Panc1 (cell line): ENCODE measurements around the gene TMX1.

Source experiments
- POLR2AphosphoS5 ChIP-seq: IDR thresholded peaks from 2 replicates; pipeline ENCODE4 v1.6.1; 2012; ENCODE audit warnings: mild to moderate bottlenecking, low read depth, low read length, moderate library complexity
- SIN3A ChIP-seq: IDR thresholded peaks from 2 replicates; pipeline ENCODE4 v1.6.1; 2012; ENCODE audit warnings: low read depth, mild to moderate bottlenecking, low read length, moderate library complexity, borderline replicate concordance; ENCODE audit not compliant: insufficient read depth
- TF ChIP-seq, protein P1 (sequence below): fragments of 450-650 bp; IDR thresholded peaks from 2 replicates; pipeline ENCODE4 v1.5.1; 2017; ENCODE audit warnings: mild to moderate bottlenecking
- TF ChIP-seq, protein P2 (sequence below), 2 experiments: IDR thresholded peaks; 2 replicates each; pipeline ENCODE4 v1.6.1; 2011 to 2012; ENCODE audit warnings: low read depth in 2 of 2, control low read depth in 1 of 2, low read length in 1 of 2, mild to moderate bottlenecking in 1 of 2, moderate library complexity in 1 of 2; ENCODE audit not compliant: insufficient read depth in 1 of 2

DNA sequence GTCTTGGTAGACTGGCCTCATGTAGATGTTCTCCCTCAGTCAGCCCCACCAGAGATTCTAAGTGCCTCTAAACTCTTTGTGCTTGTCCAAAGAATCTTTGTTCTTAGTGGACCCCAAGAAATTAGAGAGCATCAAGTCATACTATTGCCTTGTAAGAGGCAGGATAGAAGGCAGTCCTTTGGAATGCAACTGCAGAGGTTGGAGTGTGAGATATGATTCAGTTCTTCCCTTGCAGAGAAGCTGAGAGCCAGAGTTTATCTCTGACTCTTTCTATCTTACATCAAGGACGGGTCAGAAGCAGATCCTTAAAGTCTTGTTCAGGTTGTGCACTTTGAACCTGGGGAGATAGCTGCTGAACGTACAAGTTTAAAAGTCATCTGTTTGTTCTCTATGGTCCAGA lies 21.1 kb downstream of the TMX1 start:
- TF ChIP-seq, protein P1, sequence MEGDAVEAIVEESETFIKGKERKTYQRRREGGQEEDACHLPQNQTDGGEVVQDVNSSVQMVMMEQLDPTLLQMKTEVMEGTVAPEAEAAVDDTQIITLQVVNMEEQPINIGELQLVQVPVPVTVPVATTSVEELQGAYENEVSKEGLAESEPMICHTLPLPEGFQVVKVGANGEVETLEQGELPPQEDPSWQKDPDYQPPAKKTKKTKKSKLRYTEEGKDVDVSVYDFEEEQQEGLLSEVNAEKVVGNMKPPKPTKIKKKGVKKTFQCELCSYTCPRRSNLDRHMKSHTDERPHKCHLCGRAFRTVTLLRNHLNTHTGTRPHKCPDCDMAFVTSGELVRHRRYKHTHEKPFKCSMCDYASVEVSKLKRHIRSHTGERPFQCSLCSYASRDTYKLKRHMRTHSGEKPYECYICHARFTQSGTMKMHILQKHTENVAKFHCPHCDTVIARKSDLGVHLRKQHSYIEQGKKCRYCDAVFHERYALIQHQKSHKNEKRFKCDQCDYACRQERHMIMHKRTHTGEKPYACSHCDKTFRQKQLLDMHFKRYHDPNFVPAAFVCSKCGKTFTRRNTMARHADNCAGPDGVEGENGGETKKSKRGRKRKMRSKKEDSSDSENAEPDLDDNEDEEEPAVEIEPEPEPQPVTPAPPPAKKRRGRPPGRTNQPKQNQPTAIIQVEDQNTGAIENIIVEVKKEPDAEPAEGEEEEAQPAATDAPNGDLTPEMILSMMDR = no peak
- TF ChIP-seq POLR2AphosphoS5 = no peak
- no peak for TF ChIP-seq SIN3A
- TF ChIP-seq, protein P2, sequence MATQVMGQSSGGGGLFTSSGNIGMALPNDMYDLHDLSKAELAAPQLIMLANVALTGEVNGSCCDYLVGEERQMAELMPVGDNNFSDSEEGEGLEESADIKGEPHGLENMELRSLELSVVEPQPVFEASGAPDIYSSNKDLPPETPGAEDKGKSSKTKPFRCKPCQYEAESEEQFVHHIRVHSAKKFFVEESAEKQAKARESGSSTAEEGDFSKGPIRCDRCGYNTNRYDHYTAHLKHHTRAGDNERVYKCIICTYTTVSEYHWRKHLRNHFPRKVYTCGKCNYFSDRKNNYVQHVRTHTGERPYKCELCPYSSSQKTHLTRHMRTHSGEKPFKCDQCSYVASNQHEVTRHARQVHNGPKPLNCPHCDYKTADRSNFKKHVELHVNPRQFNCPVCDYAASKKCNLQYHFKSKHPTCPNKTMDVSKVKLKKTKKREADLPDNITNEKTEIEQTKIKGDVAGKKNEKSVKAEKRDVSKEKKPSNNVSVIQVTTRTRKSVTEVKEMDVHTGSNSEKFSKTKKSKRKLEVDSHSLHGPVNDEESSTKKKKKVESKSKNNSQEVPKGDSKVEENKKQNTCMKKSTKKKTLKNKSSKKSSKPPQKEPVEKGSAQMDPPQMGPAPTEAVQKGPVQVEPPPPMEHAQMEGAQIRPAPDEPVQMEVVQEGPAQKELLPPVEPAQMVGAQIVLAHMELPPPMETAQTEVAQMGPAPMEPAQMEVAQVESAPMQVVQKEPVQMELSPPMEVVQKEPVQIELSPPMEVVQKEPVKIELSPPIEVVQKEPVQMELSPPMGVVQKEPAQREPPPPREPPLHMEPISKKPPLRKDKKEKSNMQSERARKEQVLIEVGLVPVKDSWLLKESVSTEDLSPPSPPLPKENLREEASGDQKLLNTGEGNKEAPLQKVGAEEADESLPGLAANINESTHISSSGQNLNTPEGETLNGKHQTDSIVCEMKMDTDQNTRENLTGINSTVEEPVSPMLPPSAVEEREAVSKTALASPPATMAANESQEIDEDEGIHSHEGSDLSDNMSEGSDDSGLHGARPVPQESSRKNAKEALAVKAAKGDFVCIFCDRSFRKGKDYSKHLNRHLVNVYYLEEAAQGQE (IDR thresholded peaks at IDR 0.05; ENCODE audit: insufficient read depth in 1 of 2, low read depth in 2 of 2, low read length in 1 of 2) = no peak
